Body of pancreas (tissue), 4 donors: ENCODE measurements around the gene PPP1R37.

Source experiments
- CTCF ChIP-seq, 7 experiments: fragments of 450-650 bp in 4 of 7; fragments of 200-600 bp in 3 of 7; sonication (generic) in 3 of 7; IDR thresholded peaks; one replicate each; pipeline ENCODE4 v1.5.1; 2016 to 2019; ENCODE audit warnings: antibody characterized with exemption in 7 of 7
- POLR2A ChIP-seq, 3 donors: fragments of 450-650 bp; IDR thresholded peaks; one replicate each; pipeline ENCODE4 v1.6.1; 2016; ENCODE audit warnings: antibody characterized with exemption in 3 of 3, mild to moderate bottlenecking in 2 of 3

GRCh38 chr19:45146741-45147205 lies 53.8 kb downstream of the PPP1R37 start:
- TF ChIP-seq CTCF (IDR thresholded peaks at IDR 0.05), result no peak
- TF ChIP-seq POLR2A (IDR thresholded peaks at IDR 0.05), result no peak
